GM12878 (cell line): Measurements from ENCODE around the gene FGD5.

Experiments used
- ATF3 ChIP-seq: IDR thresholded peaks from 2 replicates; pipeline ENCODE4 v1.6.1; 2011; ENCODE audit warnings: low read depth, mild to moderate bottlenecking, low read length, moderate library complexity, borderline replicate concordance; ENCODE audit errors: extremely low read depth
- DPF2 ChIP-seq: fragments of 450-650 bp; IDR thresholded peaks from 2 replicates; pipeline ENCODE4 v1.6.1; 2017; ENCODE audit warnings: mild to moderate bottlenecking
- EP300 ChIP-seq, 2 experiments: fragments of 150-350 bp in 1 of 2; IDR thresholded peaks; 2 replicates each; pipeline ENCODE4 v1.6.1; 2011 to 2012; ENCODE audit warnings: low read depth in 2 of 2, low read length in 2 of 2, borderline replicate concordance in 1 of 2, improper control_type of control experiment in 1 of 2, inconsistent platforms in 1 of 2; ENCODE audit not compliant: control insufficient read depth in 1 of 2
- MTA2 ChIP-seq: fragments of 450-650 bp; IDR thresholded peaks from 2 replicates; pipeline ENCODE4 v1.6.1; 2016; ENCODE audit warnings: low read depth, mild to moderate bottlenecking, moderate library complexity
- MYC ChIP-seq: IDR thresholded peaks from 2 replicates; pipeline ENCODE4 v1.6.1; 2011; ENCODE audit warnings: mild to moderate bottlenecking, low read length, moderate library complexity, inconsistent platforms; ENCODE audit not compliant: insufficient read depth, insufficient replicate concordance, insufficient read length, severe bottlenecking
- NRF1 ChIP-seq: conservative IDR thresholded peaks from 2 replicates; pipeline ENCODE4 v1.6.1; 2011; ENCODE audit warnings: mild to moderate bottlenecking, low read depth, low read length, improper control_type of control experiment
- POLR2A ChIP-seq: IDR thresholded peaks from 2 replicates; pipeline ENCODE4 v1.6.1; 2011; ENCODE audit warnings: low read depth, mild to moderate bottlenecking, low read length
- RAD21 ChIP-seq: IDR thresholded peaks from 2 replicates; pipeline ENCODE4 v1.6.1; 2011; ENCODE audit warnings: mild to moderate bottlenecking, low read depth, low read length, moderate library complexity; ENCODE audit not compliant: insufficient read depth
- SREBF1 ChIP-seq: IDR thresholded peaks from 2 replicates; pipeline ENCODE4 v1.6.1; 2012; ENCODE audit warnings: mild to moderate bottlenecking, low read length
- SUZ12 ChIP-seq: fragments of 200-600 bp; sonication (generic); IDR thresholded peaks from one replicate; pipeline ENCODE4 v1.6.1; 2018; ENCODE audit warnings: antibody characterized with exemption, mild to moderate bottlenecking; ENCODE audit not compliant: unreplicated experiment
- TF ChIP-seq, protein P1 (sequence below), 3 experiments: IDR thresholded peaks in 2 of 3; conservative IDR thresholded peaks in 1 of 3; 2 replicates each; pipeline ENCODE4 v1.5.1; 2011; ENCODE audit warnings: low read depth in 3 of 3, low read length in 3 of 3, mild to moderate bottlenecking in 3 of 3, control low read depth in 2 of 3, moderate library complexity in 2 of 3, inconsistent platforms in 1 of 3, mixed read lengths in 1 of 3; ENCODE audit not compliant: control insufficient read depth in 2 of 3, insufficient read depth in 1 of 3; ENCODE audit errors: extremely low read depth in 1 of 3

- TF ChIP-seq MYC (no peak), SUZ12 (no peak), MTA2 (no peak), EP300 (IDR thresholded peaks at IDR 0.05; ENCODE audit: borderline replicate concordance in 1 of 2, control insufficient read depth in 1 of 2, low read depth in 2 of 2, low read length in 2 of 2) (no peak), NRF1 (no peak), DPF2 (no peak), SREBF1 (no peak), RAD21 (no peak), ATF3 (no peak), POLR2A (no peak)
- TF ChIP-seq, protein P1, sequence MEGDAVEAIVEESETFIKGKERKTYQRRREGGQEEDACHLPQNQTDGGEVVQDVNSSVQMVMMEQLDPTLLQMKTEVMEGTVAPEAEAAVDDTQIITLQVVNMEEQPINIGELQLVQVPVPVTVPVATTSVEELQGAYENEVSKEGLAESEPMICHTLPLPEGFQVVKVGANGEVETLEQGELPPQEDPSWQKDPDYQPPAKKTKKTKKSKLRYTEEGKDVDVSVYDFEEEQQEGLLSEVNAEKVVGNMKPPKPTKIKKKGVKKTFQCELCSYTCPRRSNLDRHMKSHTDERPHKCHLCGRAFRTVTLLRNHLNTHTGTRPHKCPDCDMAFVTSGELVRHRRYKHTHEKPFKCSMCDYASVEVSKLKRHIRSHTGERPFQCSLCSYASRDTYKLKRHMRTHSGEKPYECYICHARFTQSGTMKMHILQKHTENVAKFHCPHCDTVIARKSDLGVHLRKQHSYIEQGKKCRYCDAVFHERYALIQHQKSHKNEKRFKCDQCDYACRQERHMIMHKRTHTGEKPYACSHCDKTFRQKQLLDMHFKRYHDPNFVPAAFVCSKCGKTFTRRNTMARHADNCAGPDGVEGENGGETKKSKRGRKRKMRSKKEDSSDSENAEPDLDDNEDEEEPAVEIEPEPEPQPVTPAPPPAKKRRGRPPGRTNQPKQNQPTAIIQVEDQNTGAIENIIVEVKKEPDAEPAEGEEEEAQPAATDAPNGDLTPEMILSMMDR (IDR thresholded peaks at IDR 0.05 in 2 of 3, conservative IDR thresholded peaks at IDR 0.05 in 1 of 3; ENCODE audit: control insufficient read depth in 2 of 3, extremely low read depth in 1 of 3, insufficient read depth in 1 of 3, low read depth in 3 of 3, low read length in 3 of 3) = no peak
These were observed 94.5 kb downstream of the FGD5 start for GRCh38 chr3:14913071-14913925.
